ENCODE measurements around the gene GPR142. TPM values are rescaled to one million over a fixed set of nuclear protein-coding genes. Genes with fewer than 3 reads are reported as not detected.
"Not testable (repeated sequence)": the region's sequence is repeated elsewhere in the genome, so short reads cannot be mapped to it uniquely, and the experiment has no call there.

The GPR142 gene
- total RNA-seq, 4 donors from 2014 or later = not detected

GRCh38 chr17:74396567-74396966 is 29.3 kb downstream of the GPR142 start:
- DNase-seq (ENCODE audit: low spot score) (no peak), ATAC-seq (ENCODE audit: low FRiP score) (no peak)
- TF ChIP-seq CTCF (IDR thresholded peaks at IDR 0.05) = no peak

- no peak for TF ChIP-seq CTCF (IDR thresholded peaks at IDR 0.05)
- DNase-seq (ENCODE audit: low spot score) (no peak), ATAC-seq (ENCODE audit: low FRiP score) (no peak)
These were observed 34.7 kb downstream of the GPR142 start for GRCh38 chr17:74402048-74402447.

- no peak for DNase-seq (ENCODE audit: low spot score)
- TF ChIP-seq CTCF (IDR thresholded peaks at IDR 0.05) = no peak
- ATAC-seq (ENCODE audit: low FRiP score) = no peak
These were observed 36.3 kb downstream of the GPR142 start for GRCh38 chr17:74403512-74404137.

- TF ChIP-seq CTCF (IDR thresholded peaks at IDR 0.05) = no peak
- ATAC-seq (ENCODE audit: low FRiP score) (no peak), DNase-seq (ENCODE audit: low spot score) (no peak)
These were observed 36.9 kb downstream of the GPR142 start for GRCh38 chr17:74404218-74404617.

- no peak for ATAC-seq (ENCODE audit: low FRiP score)
- no peak for TF ChIP-seq CTCF (IDR thresholded peaks at IDR 0.05)
- DNase-seq (ENCODE audit: low spot score) = no peak
These were observed 37.5 kb downstream of the GPR142 start for GRCh38 chr17:74404789-74405188.

GRCh38 chr17:74405311-74405710 is 38.0 kb downstream of the GPR142 start:
- ATAC-seq (ENCODE audit: low FRiP score); DNase-seq (ENCODE audit: low spot score): not testable (repeated sequence)

GRCh38 chr17:74407384-74407783 is 40.1 kb downstream of the GPR142 start:
- ATAC-seq (ENCODE audit: low FRiP score) = no peak
- no peak for DNase-seq (ENCODE audit: low spot score)
- TF ChIP-seq CTCF (IDR thresholded peaks at IDR 0.05) = no peak

All from omental fat pad (tissue), 4 donors.